ENCODE results near the gene RGMB. TPM values are rescaled to one million over a fixed set of nuclear protein-coding genes. Genes with fewer than 3 reads are reported as not detected.

RGMB gene
- total RNA-seq, 2 donors from 2014 or later: 60.2 to 71.6 TPM

DNA sequence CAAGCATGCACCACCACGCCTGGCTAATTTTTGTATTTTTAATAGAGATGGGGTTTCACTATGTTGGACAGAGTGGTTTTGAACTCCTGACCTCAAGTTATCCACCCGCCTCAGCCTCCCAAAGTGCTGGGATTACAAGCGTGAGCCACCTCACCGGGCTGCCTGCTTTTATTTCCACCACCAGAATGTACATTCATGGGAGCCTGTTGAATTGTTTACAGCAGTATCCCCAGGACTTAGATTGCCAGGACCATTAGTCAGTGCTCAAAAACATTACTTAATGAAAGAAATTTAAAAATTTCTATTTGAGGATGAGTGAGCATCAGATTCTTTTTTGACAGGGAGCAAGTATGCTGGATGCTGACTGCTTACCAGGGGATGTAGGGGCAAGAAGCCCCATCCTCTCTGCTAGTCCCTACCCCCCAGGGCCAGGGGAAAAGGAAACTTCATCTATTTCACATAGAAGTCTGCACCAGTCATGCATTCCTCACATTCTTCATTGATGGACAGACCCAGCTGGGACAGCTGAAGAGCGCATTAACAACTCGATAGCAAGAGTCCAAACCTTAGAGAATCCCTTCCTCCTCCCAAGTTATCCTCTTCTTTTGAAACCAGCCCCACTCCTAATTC is 10.3 kb upstream of the RGMB start:
- no peak overlapping the region for H3K4me3 Mint-ChIP-seq
- Histone ChIP-seq H3K9ac (ENCODE audit: extremely low read depth, low read length, poor library complexity, severe bottlenecking) (no peak overlapping the region), H3K9me3 (ENCODE audit: control insufficient read depth, low read length) (peaks cover 10% of the 10 kb centered on the region), H3K36me3 (ENCODE audit: control insufficient read depth, insufficient read depth, low read length) (no peaks in the 10 kb centered on the region), H3K27ac (ENCODE audit: low read depth, low read length) (no peak overlapping the region), H3K4me1 (ENCODE audit: control insufficient read depth, insufficient read depth, low read length) (peaks cover 3% of the 10 kb centered on the region), H3K4me3 (ENCODE audit: low read length) (no peak overlapping the region), H3K27me3 (ENCODE audit: control insufficient read depth, insufficient read depth, low read length, poor library complexity, severe bottlenecking) (no peaks in the 10 kb centered on the region)
- TF ChIP-seq CTCF (conservative IDR thresholded peaks at IDR 0.05): no peak
- peak overlapping the region; percentile 83 for H3K27ac Mint-ChIP-seq
- 70 to 78% methylated on average over 5 to 6 of the region's 6 CpGs for WGBS, 2 experiments (ENCODE audit: insufficient coverage in 1 of 2, insufficient read length in 1 of 2)
- DNase-seq: peak; percentile 83
- H3K27me3 Mint-ChIP-seq (ENCODE audit: insufficient read depth): peaks cover 2% of the 10 kb centered on the region
- H3K9me3 Mint-ChIP-seq: peaks cover 7% of the 10 kb centered on the region
- peaks cover 2% of the 10 kb centered on the region for H3K36me3 Mint-ChIP-seq (ENCODE audit: low read depth)
- peaks cover 25% of the 10 kb centered on the region for H3K4me1 Mint-ChIP-seq

DNA sequence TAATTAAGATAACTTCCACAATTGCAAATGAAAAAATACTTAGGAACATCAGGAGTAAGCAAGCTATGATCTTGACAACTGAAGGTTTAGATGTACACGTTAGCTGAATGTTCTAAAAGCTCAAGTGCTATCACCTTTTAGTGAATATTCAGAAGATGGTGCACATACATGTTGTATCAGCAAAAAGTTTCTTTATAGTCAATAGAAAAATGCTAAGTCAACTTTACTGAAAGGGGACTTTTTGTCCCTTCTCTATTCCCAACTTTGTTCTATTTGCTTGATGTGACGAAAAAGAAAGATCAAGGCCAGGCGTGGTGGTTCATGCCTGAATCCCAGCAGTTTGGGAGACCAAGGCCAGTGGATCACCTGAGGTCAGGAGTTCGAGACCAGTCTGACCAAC is 7.6 kb upstream of the RGMB start:
- Mint-ChIP-seq H3K9me3 (peaks cover 7% of the 10 kb centered on the region), H3K27me3 (ENCODE audit: insufficient read depth) (peaks cover 2% of the 10 kb centered on the region), H3K4me1 (peaks cover 16% of the 10 kb centered on the region), H3K4me3 (no peak overlapping the region), H3K36me3 (ENCODE audit: low read depth) (peaks cover 2% of the 10 kb centered on the region), H3K27ac (no peak overlapping the region)
- Histone ChIP-seq H3K4me3 (ENCODE audit: low read length) (no peak overlapping the region), H3K27ac (ENCODE audit: low read depth, low read length) (no peak overlapping the region), H3K36me3 (ENCODE audit: control insufficient read depth, insufficient read depth, low read length) (no peaks in the 10 kb centered on the region), H3K9me3 (ENCODE audit: control insufficient read depth, low read length) (peaks cover 10% of the 10 kb centered on the region), H3K4me1 (ENCODE audit: control insufficient read depth, insufficient read depth, low read length) (peaks cover 3% of the 10 kb centered on the region), H3K9ac (ENCODE audit: extremely low read depth, low read length, poor library complexity, severe bottlenecking) (no peak overlapping the region), H3K27me3 (ENCODE audit: control insufficient read depth, insufficient read depth, low read length, poor library complexity, severe bottlenecking) (no peaks in the 10 kb centered on the region)
- TF ChIP-seq CTCF (conservative IDR thresholded peaks at IDR 0.05): no peak
- DNase-seq: no peak
- WGBS, 2 experiments (ENCODE audit: insufficient coverage in 1 of 2, insufficient read length in 1 of 2): 93 to 94% methylated on average over 4 of the region's 4 CpGs

DNA sequence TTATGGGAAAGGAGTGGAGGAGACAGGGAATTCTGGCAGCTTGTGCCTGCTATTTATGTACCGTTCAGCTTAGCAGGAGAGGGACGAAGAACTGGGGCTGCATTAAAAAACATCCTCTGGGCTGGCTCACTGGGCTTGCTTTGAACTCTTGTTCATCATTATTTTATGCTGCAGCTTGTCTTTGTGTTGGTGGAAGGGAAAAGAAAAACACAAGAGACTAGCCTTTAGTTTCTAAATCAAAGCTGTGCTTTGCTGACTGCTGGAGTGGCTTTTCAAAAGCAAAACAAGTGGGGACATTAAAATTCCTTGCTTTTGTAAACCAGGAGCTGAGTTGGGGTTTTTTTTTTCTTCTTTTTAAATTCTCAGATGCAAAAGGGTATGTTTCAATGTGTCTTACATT is 5.9 kb upstream of the RGMB start:
- no peaks in the 10 kb centered on the region for H3K9me3 ChIP-seq (ENCODE audit: control insufficient read depth, low read length)
- H3K4me1 Mint-ChIP-seq: peaks cover 24% of the 10 kb centered on the region

More for the DNA sequence above, 5.9 kb upstream of the RGMB start:
- Mint-ChIP-seq H3K27me3 (ENCODE audit: insufficient read depth) (peaks cover 2% of the 10 kb centered on the region), H3K27ac (peak overlapping the region; percentile 67), H3K4me3 (peak overlapping the region; percentile 97), H3K36me3 (ENCODE audit: low read depth) (peaks cover 3% of the 10 kb centered on the region), H3K9me3 (peaks cover under 1% of the 10 kb centered on the region)
- Histone ChIP-seq H3K4me1 (ENCODE audit: control insufficient read depth, insufficient read depth, low read length) (peaks cover 3% of the 10 kb centered on the region), H3K9ac (ENCODE audit: extremely low read depth, low read length, poor library complexity, severe bottlenecking) (no peak overlapping the region), H3K4me3 (ENCODE audit: low read length) (peak overlapping the region; percentile 98), H3K36me3 (ENCODE audit: control insufficient read depth, insufficient read depth, low read length) (no peaks in the 10 kb centered on the region), H3K27ac (ENCODE audit: low read depth, low read length) (peak overlapping the region; percentile 22), H3K27me3 (ENCODE audit: control insufficient read depth, insufficient read depth, low read length, poor library complexity, severe bottlenecking) (no peaks in the 10 kb centered on the region)
- 51% methylated on average over 2 of the region's 2 CpGs; no CpG with 5 or more reads in 1 of the 2 experiments for WGBS, 2 experiments (ENCODE audit: insufficient coverage in 1 of 2, insufficient read length in 1 of 2)
- DNase-seq: no peak
- TF ChIP-seq CTCF (conservative IDR thresholded peaks at IDR 0.05): no peak
